MCF 10A (cell line): ENCODE data around the gene ERC2. TPM values are rescaled to one million over a fixed set of nuclear protein-coding genes. Genes with fewer than 3 reads are reported as not detected.

Experiments
- BruUV-seq: library from RNA; stranded (reverse); fragments of 400-500 nt; replicated peaks from 2 replicates; lab custom pipeline; 2021; lab: Mats Ljungman, UMichigan
- CTCF ChIA-PET: fragments of 300-600 bp; sonication (Branson Sonifier 250); formaldehyde crosslinking; extraction: SDS; loops from one replicate; lab custom pipeline; 2021; ENCODE audit warnings: antibody characterized with exemption, inconsistent platforms; lab: Yijun Ruan, JAX
- POLR2A ChIA-PET: fragments of 300-600, 350-650 bp; sonication (Branson Sonifier 250); formaldehyde crosslinking; extraction: SDS; loops from one replicate; lab custom pipeline; 2020; ENCODE audit warnings: antibody characterized with exemption, inconsistent platforms; lab: Yijun Ruan, JAX
- DNase-seq: peaks from one replicate; pipeline ENCODE4 v3.0.0-alpha.2; 2018; ENCODE audit not compliant: unreplicated experiment
- H3K27ac Mint-ChIP-seq: one replicate; pipeline ENCODE4 v1.8.0; 2022; ENCODE audit warnings: mild to moderate bottlenecking, low read depth, mixed read lengths; ENCODE audit not compliant: unreplicated experiment
- H3K27me3 Mint-ChIP-seq: one replicate; pipeline ENCODE4 v1.8.0; 2022; ENCODE audit warnings: mixed read lengths; ENCODE audit not compliant: insufficient read depth, unreplicated experiment
- H3K36me3 Mint-ChIP-seq: one replicate; pipeline ENCODE4 v1.8.0; 2022; ENCODE audit warnings: mild to moderate bottlenecking, moderate library complexity, mixed read lengths; ENCODE audit not compliant: insufficient read depth, unreplicated experiment
- H3K4me1 Mint-ChIP-seq: one replicate; pipeline ENCODE4 v1.8.0; 2022; ENCODE audit warnings: mixed read lengths; ENCODE audit not compliant: insufficient read depth, unreplicated experiment
- H3K4me3 Mint-ChIP-seq: one replicate; pipeline ENCODE4 v1.8.0; 2022; ENCODE audit warnings: mild to moderate bottlenecking, moderate library complexity, mixed read lengths; ENCODE audit not compliant: unreplicated experiment
- H3K9me3 Mint-ChIP-seq: one replicate; pipeline ENCODE4 v1.8.0; 2022; ENCODE audit warnings: mixed read lengths; ENCODE audit not compliant: unreplicated experiment
- CTCF ChIP-seq: fragments of 200-600 bp; IDR thresholded peaks from one replicate; pipeline ENCODE4 v1.8.0; 2022; ENCODE audit warnings: antibody characterized with exemption, mild to moderate bottlenecking; ENCODE audit not compliant: unreplicated experiment
- intact Hi-C: fragments of 100-400 bp; cut with micrococcal nuclease; formaldehyde crosslinking; loops from 2 replicates; pipeline ENCODE4 v1.14.1; 2022
- total RNA-seq: library from RNA; stranded (reverse); gene quantifications from 2 replicates; pipeline ENCODE4 v1.2.3, GENCODE V29; 2022

Gene ERC2
- total RNA-seq, 1 experiment from 2014 or later, result 0.42 TPM

- intact Hi-C loops, result no loop called here
- no peaks in the 10 kb centered on the region for H3K27me3 Mint-ChIP-seq
- H3K36me3 Mint-ChIP-seq, result no peaks in the 10 kb centered on the region
- TF ChIP-seq CTCF, result no peak
- H3K4me3 Mint-ChIP-seq, result no peak overlapping the region
- ChIA-PET POLR2A (interaction anchor here (0.9 to 1.1 kb wide), 2 partner anchors 11 to 27 kb away, joined by 3 read pairs; no protein-coding TSS in a partner anchor), CTCF (no interaction called here)
- BruUV-seq, result no TSS peak
- DNase-seq, result peak; percentile 45
- H3K27ac Mint-ChIP-seq, result no peak overlapping the region
- H3K4me1 Mint-ChIP-seq, result peaks cover 7% of the 10 kb centered on the region
- H3K9me3 Mint-ChIP-seq, result no peaks in the 10 kb centered on the region
Observed at GRCh38 chr3:55906896-55907295, 561.4 kb downstream of the ERC2 start.

DNA sequence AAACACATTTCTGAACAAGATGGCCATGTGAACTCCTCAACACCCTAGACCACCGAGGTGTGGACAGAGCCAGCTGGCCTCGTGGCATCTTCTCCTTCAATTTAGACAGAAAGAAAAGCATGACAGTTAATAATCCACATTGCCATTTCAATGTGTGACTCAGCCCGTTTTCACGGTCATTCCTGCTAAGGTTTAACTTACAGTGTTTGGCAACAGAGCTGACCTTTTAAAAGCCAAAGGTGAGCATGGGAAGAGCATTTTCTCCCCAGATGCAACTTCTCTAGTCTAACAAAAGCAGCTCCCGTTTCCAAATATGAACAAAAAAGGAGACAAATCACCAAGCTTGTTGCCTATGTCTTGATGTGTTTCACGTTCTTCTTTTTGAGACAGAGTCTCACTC, 563.6 kb downstream of the ERC2 start:
- intact Hi-C loops, result no loop called here
- no TSS peak for BruUV-seq
- Mint-ChIP-seq H3K27ac (no peak overlapping the region), H3K4me1 (peaks cover 7% of the 10 kb centered on the region), H3K36me3 (no peaks in the 10 kb centered on the region), H3K4me3 (no peak overlapping the region), H3K9me3 (no peaks in the 10 kb centered on the region), H3K27me3 (no peaks in the 10 kb centered on the region)
- no peak for TF ChIP-seq CTCF
- CTCF ChIA-PET, result interaction anchor here (0.7 to 1.6 kb wide), 3 partner anchors 13 to 1671 kb away, joined by 3 to 6 read pairs (median 3); no protein-coding TSS in a partner anchor
- POLR2A ChIA-PET, result interaction anchor here (0.7 kb wide), 1 partner anchor 751 kb away, joined by 3 read pairs; no protein-coding TSS in a partner anchor
- peak; percentile 30 for DNase-seq

- BruUV-seq, result no TSS peak
- no peak overlapping the region for H3K27ac Mint-ChIP-seq
- H3K36me3 Mint-ChIP-seq, result no peaks in the 10 kb centered on the region
- intact Hi-C loops, result no loop called here
- no peak for TF ChIP-seq CTCF
- CTCF ChIA-PET, result interaction anchor here (0.9 kb wide), 1 partner anchor 9 kb away, joined by 3 read pairs; no protein-coding TSS in a partner anchor
- no peak for DNase-seq
- H3K9me3 Mint-ChIP-seq, result no peaks in the 10 kb centered on the region
- peaks cover 7% of the 10 kb centered on the region for H3K4me1 Mint-ChIP-seq
- POLR2A ChIA-PET, result no interaction called here
- H3K4me3 Mint-ChIP-seq, result no peak overlapping the region
- no peaks in the 10 kb centered on the region for H3K27me3 Mint-ChIP-seq
Observed at GRCh38 chr3:55903680-55904079, 564.6 kb downstream of the ERC2 start.

DNA sequence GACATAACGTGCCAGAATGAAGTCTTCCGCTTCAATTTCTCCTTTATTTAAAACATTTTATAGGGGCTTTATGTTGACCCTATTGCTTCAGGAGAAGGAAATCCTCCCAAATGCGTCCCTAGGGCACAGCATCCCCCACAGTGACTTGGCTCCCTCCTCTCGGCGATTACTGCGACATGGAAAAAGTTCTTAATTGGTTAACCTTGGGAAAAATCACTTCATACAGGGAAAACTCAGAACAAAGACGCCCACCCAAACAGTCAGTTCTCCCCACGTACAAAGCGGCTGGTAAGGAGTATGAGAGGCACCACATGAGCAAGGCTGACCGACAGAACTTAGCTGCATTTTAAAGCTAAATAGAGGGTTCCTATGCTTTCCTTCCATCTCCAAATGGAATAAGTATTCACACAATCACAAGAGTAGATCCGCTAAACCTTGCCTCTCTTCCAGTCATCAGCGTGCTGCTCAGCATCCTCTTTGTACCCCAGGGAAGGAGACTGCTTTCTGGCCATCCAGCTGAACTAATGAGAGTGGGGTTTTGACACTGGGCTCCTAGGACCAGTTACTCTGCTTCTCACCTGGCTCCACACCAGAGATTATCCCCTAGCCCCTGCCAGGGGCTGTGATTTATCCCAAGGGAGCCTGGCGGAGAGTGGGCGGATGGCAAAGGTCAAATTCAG, 565.9 kb downstream of the ERC2 start:
- H3K4me1 Mint-ChIP-seq, result peaks cover 6% of the 10 kb centered on the region
- intact Hi-C loops, result no loop called here
- no peak for TF ChIP-seq CTCF
- POLR2A ChIA-PET, result no interaction called here
- H3K27me3 Mint-ChIP-seq, result no peaks in the 10 kb centered on the region
- no peak overlapping the region for H3K27ac Mint-ChIP-seq
- BruUV-seq, result no TSS peak
- no peak for DNase-seq
- no peak overlapping the region for H3K4me3 Mint-ChIP-seq
- H3K9me3 Mint-ChIP-seq, result no peaks in the 10 kb centered on the region
- H3K36me3 Mint-ChIP-seq, result no peaks in the 10 kb centered on the region
- CTCF ChIA-PET, result interaction anchor here (0.6 to 1.5 kb wide), 11 partner anchors 16 to 1071 kb away, joined by 3 to 5 read pairs (median 3); no protein-coding TSS in a partner anchor
